ENCODE data around the gene ASTN2. TPM values are rescaled to one million over a fixed set of nuclear protein-coding genes. Genes with fewer than 3 reads are reported as not detected.

Gene ASTN2
- total and polyA plus RNA-seq, 2 experiments from 2014 or later, result 5.6 to 7.7 TPM

GRCh38 chr9:117182046-117182445, 232.8 kb downstream of the ASTN2 start:
- H3K9me3 ChIP-seq (ENCODE audit: low read depth), result no peaks in the 10 kb centered on the region
- H3K27me3 ChIP-seq, result no peaks in the 10 kb centered on the region
- no peaks in the 10 kb centered on the region for H3K4me1 ChIP-seq (ENCODE audit: low read depth)
- DNase-seq (ENCODE audit: low read depth in 1 of 2, low spot score in 1 of 2), result no peak
- no peak overlapping the region for H3K4me3 ChIP-seq
- H3K36me3 ChIP-seq, result no peaks in the 10 kb centered on the region
- TF ChIP-seq, protein P1, sequence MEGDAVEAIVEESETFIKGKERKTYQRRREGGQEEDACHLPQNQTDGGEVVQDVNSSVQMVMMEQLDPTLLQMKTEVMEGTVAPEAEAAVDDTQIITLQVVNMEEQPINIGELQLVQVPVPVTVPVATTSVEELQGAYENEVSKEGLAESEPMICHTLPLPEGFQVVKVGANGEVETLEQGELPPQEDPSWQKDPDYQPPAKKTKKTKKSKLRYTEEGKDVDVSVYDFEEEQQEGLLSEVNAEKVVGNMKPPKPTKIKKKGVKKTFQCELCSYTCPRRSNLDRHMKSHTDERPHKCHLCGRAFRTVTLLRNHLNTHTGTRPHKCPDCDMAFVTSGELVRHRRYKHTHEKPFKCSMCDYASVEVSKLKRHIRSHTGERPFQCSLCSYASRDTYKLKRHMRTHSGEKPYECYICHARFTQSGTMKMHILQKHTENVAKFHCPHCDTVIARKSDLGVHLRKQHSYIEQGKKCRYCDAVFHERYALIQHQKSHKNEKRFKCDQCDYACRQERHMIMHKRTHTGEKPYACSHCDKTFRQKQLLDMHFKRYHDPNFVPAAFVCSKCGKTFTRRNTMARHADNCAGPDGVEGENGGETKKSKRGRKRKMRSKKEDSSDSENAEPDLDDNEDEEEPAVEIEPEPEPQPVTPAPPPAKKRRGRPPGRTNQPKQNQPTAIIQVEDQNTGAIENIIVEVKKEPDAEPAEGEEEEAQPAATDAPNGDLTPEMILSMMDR (IDR thresholded peaks at IDR 0.05; ENCODE audit: low read depth, low read length), result no peak
- H3K27ac ChIP-seq, result no peak overlapping the region

DNA sequence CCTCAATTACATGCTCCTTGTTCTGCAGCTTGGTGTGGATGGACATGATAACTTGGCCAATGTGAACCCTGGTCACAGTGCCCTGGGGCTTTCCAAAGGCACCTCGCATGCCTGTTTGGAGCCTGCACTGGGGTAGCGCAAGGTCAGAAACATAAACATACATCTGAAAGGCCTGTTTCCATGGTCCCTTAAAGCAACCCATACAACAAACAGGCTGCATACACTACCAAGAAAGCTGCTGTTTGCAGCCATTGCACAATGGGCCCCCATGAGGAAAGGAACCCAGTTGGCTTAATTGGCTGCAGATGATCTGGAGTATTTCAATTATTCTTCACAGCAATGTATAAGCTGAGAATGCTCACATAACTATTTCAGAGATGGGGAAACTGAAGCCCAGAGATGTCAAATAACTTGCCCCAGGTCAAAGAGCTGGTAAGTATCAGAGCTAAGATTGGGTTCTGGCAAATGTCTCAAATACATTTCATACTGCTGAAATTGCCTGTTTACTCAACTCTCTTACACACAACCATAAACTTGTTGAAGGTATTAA, 233.9 kb downstream of the ASTN2 start:
- no peak for DNase-seq (ENCODE audit: low read depth in 1 of 2, low spot score in 1 of 2)
- Histone ChIP-seq H3K9me3 (ENCODE audit: low read depth) (no peaks in the 10 kb centered on the region), H3K4me3 (no peak overlapping the region), H3K36me3 (no peaks in the 10 kb centered on the region), H3K27me3 (no peaks in the 10 kb centered on the region), H3K27ac (no peak overlapping the region), H3K4me1 (ENCODE audit: low read depth) (no peaks in the 10 kb centered on the region)
- TF ChIP-seq, protein P1 (IDR thresholded peaks at IDR 0.05; ENCODE audit: low read depth, low read length), result no peak

DNA sequence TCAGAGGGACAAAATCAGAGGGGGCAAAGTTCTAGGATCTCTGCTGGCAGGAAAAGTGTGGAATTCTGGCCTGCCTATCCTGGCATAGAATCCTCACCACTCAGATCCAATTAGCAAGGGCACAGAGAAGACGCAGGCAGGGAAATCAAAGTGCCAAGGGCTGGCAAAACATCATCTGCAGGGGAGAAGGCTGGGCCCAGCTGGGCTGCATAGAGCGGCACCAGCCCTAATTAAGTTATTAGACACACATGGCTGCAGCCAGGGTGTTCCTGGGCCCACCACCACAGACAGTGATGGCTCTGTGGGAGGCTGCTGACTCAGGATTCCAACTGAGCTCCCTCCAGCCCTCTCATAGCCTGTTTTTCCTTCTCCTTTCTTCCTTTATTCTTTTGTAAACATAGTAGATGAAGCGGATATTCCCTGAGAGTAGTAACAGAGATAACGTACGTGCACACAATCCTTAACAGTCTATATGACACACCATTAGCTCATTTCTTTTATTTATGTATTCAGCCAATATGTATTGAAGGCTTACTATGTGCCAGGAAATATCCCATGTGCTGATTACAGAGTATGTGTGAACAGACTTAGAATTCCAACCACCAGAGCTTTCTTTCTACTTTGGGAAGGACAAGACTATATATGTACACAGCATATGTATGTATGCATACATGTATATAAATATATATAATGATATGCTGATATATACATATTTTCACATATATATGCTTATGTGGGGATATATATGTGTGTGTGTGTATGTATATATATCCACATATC, 236.1 kb downstream of the ASTN2 start:
- DNase-seq (ENCODE audit: low read depth in 1 of 2, low spot score in 1 of 2), result no peak
- Histone ChIP-seq H3K27me3 (no peaks in the 10 kb centered on the region), H3K9me3 (ENCODE audit: low read depth) (no peaks in the 10 kb centered on the region), H3K27ac (no peak overlapping the region), H3K4me3 (no peak overlapping the region), H3K4me1 (ENCODE audit: low read depth) (no peaks in the 10 kb centered on the region), H3K36me3 (no peaks in the 10 kb centered on the region)
- TF ChIP-seq, protein P1 (IDR thresholded peaks at IDR 0.05; ENCODE audit: low read depth, low read length), result no peak

DNA sequence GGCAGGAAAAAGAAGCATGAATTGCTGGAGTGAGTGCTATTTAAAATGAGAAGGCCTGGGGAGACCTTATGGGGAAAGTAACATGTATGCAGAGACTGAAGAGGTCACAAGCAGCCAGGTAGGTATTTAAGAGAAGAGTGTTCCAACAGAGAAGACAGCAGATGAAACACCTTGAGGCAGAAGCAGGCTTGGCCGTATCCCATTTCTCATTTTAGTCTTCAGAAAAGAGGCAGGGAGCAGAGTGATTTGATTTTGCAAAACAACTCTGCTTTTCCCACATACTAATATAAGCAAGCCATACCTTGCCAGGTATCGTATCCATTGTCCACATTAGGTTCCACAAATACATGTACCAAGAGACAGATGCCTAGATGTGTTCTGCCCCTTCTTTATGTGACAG, 244.3 kb downstream of the ASTN2 start:
- TF ChIP-seq, protein P1 (IDR thresholded peaks at IDR 0.05; ENCODE audit: low read depth, low read length), result no peak
- no peak for DNase-seq (ENCODE audit: low read depth in 1 of 2, low spot score in 1 of 2)
- Histone ChIP-seq H3K27ac (no peak overlapping the region), H3K9me3 (ENCODE audit: low read depth) (no peaks in the 10 kb centered on the region), H3K4me1 (ENCODE audit: low read depth) (no peaks in the 10 kb centered on the region), H3K27me3 (no peaks in the 10 kb centered on the region), H3K4me3 (no peak overlapping the region), H3K36me3 (no peaks in the 10 kb centered on the region)

- no peaks in the 10 kb centered on the region for H3K9me3 ChIP-seq (ENCODE audit: low read depth)
- DNase-seq (ENCODE audit: low read depth in 1 of 2, low spot score in 1 of 2), result no peak
- H3K4me1 ChIP-seq (ENCODE audit: low read depth), result no peaks in the 10 kb centered on the region
- TF ChIP-seq, protein P1 (IDR thresholded peaks at IDR 0.05; ENCODE audit: low read depth, low read length), result no peak
- no peaks in the 10 kb centered on the region for H3K36me3 ChIP-seq
- H3K4me3 ChIP-seq, result no peak overlapping the region
- H3K27ac ChIP-seq, result no peak overlapping the region
- no peaks in the 10 kb centered on the region for H3K27me3 ChIP-seq
Measured at GRCh38 chr9:117169089-117169621, 245.7 kb downstream of the ASTN2 start.
